Measurements from ENCODE around the gene LIPK.

DNA sequence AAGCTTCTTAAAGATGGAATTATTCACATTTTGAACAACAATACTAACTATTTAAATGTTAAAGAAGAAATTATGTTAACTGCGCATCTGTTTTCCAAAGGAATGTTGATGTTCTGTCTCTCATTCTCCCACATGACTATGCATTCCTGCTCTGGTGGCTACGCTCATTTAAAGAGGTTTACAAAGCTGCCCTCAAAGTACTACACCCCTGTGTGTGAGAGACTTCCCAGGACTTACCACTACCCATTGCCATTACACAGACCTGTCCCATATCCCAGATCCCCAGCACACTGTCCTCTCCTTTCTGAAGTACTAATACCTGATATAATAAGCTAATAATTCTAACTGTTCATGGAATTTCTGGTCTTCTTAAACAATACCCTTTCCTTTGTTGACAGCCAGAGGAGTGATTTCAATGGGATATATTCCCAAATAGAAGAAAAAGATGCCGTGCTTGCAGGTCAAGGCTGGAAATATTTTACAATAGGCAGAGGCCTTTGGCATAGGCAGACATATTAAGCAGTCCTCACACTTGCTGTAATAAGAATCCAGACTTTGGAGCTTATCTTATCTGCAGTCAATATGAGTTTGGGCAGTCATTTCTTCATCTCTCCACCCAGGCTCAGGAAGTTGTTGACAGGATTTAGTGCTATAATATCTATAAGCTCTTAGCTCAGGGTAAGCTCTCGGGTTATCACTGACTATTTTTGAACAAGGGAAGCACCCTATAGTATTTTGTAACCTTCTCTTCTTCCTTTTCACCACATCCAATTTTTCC lies 29.6 kb upstream of the LIPK start:
- TF ChIP-seq EZH2 (IDR thresholded peaks at IDR 0.05; ENCODE audit: low read length): no peak
- TF ChIP-seq, protein P1, sequence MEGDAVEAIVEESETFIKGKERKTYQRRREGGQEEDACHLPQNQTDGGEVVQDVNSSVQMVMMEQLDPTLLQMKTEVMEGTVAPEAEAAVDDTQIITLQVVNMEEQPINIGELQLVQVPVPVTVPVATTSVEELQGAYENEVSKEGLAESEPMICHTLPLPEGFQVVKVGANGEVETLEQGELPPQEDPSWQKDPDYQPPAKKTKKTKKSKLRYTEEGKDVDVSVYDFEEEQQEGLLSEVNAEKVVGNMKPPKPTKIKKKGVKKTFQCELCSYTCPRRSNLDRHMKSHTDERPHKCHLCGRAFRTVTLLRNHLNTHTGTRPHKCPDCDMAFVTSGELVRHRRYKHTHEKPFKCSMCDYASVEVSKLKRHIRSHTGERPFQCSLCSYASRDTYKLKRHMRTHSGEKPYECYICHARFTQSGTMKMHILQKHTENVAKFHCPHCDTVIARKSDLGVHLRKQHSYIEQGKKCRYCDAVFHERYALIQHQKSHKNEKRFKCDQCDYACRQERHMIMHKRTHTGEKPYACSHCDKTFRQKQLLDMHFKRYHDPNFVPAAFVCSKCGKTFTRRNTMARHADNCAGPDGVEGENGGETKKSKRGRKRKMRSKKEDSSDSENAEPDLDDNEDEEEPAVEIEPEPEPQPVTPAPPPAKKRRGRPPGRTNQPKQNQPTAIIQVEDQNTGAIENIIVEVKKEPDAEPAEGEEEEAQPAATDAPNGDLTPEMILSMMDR (optimal IDR thresholded peaks at IDR 0.05 in 1 of 3, IDR thresholded peaks at IDR 0.05 in 1 of 3, conservative IDR thresholded peaks at IDR 0.05 in 1 of 3; ENCODE audit: extremely low read depth in 1 of 3, insufficient read depth in 2 of 3, low read length in 3 of 3): no peak
